ENCODE measurements around the gene SPOCK1.

The SPOCK1 gene

GRCh38 chr5:137448868-137449267, 50.3 kb downstream of the SPOCK1 start:
- Histone ChIP-seq H3K36me3 (ENCODE audit: control insufficient read depth in 4 of 4, insufficient read depth in 4 of 4, low read length in 3 of 4) (no peaks in the 10 kb centered on the region), H3K9me3 (ENCODE audit: control extremely low read depth in 1 of 5, control insufficient read depth in 4 of 5, insufficient read depth in 2 of 5, low read depth in 1 of 5, low read length in 4 of 5) (no peaks in the 10 kb centered on the region), H3K27me3 (replicated peaks in 2 of 5; ENCODE audit: control insufficient read depth in 4 of 5, insufficient read depth in 5 of 5, low read length in 4 of 5) (peaks cover 0 to 4% (median 0%) of the 10 kb centered on the region in 5 experiments), H3K4me1 (ENCODE audit: control extremely low read depth in 1 of 4, control insufficient read depth in 4 of 4, insufficient read depth in 4 of 4, low read length in 3 of 4) (no peaks in the 10 kb centered on the region), H3K27ac (ENCODE audit: insufficient read depth in 1 of 2, low read depth in 1 of 2, low read length in 2 of 2, poor library complexity in 1 of 2, severe bottlenecking in 2 of 2) (no peak overlapping the region), H3K4me3 (ENCODE audit: control insufficient read depth in 1 of 7, extremely low read depth in 1 of 7, insufficient read depth in 4 of 7, low read depth in 2 of 7, low read length in 6 of 7) (no peak overlapping the region)
- WGBS (ENCODE audit: insufficient coverage) = 55% methylated on average over 3 of the region's 3 CpGs
- CTCF ChIA-PET = no interaction called here
- POLR2A ChIA-PET = no interaction called here
- DNase-seq = no peak

- no CpG with 5 or more reads among the region's 4 CpGs for WGBS (ENCODE audit: insufficient coverage)
- no peaks in the 10 kb centered on the region for H3K4me1 ChIP-seq (ENCODE audit: control extremely low read depth in 1 of 4, control insufficient read depth in 4 of 4, insufficient read depth in 4 of 4, low read length in 3 of 4)
- CTCF ChIA-PET = no interaction called here
- H3K36me3 ChIP-seq (ENCODE audit: control insufficient read depth in 4 of 4, insufficient read depth in 4 of 4, low read length in 3 of 4) = no peaks in the 10 kb centered on the region
- POLR2A ChIA-PET = no interaction called here
- no peak overlapping the region for H3K4me3 ChIP-seq (ENCODE audit: control insufficient read depth in 1 of 7, extremely low read depth in 1 of 7, insufficient read depth in 4 of 7, low read depth in 2 of 7, low read length in 6 of 7)
- no peak overlapping the region for H3K27ac ChIP-seq (ENCODE audit: insufficient read depth in 1 of 2, low read depth in 1 of 2, low read length in 2 of 2, poor library complexity in 1 of 2, severe bottlenecking in 2 of 2)
- peaks cover 0 to 9% (median 0%) of the 10 kb centered on the region in 5 experiments for H3K27me3 ChIP-seq (replicated peaks in 2 of 5; ENCODE audit: control insufficient read depth in 4 of 5, insufficient read depth in 5 of 5, low read length in 4 of 5)
- no peak for DNase-seq
- no peaks in the 10 kb centered on the region for H3K9me3 ChIP-seq (ENCODE audit: control extremely low read depth in 1 of 5, control insufficient read depth in 4 of 5, insufficient read depth in 2 of 5, low read depth in 1 of 5, low read length in 4 of 5)
Measured at GRCh38 chr5:137446615-137447014, 52.5 kb downstream of the SPOCK1 start.

- no CpG with 5 or more reads among the region's 1 CpG for WGBS (ENCODE audit: insufficient coverage)
- ChIA-PET POLR2A (no interaction called here), CTCF (no interaction called here)
- Histone ChIP-seq H3K36me3 (ENCODE audit: control insufficient read depth in 4 of 4, insufficient read depth in 4 of 4, low read length in 3 of 4) (no peaks in the 10 kb centered on the region), H3K9me3 (ENCODE audit: control extremely low read depth in 1 of 5, control insufficient read depth in 4 of 5, insufficient read depth in 2 of 5, low read depth in 1 of 5, low read length in 4 of 5) (no peaks in the 10 kb centered on the region), H3K27me3 (replicated peaks in 2 of 5; ENCODE audit: control insufficient read depth in 4 of 5, insufficient read depth in 5 of 5, low read length in 4 of 5) (peaks cover 0 to 10% (median 0%) of the 10 kb centered on the region in 5 experiments), H3K27ac (ENCODE audit: insufficient read depth in 1 of 2, low read depth in 1 of 2, low read length in 2 of 2, poor library complexity in 1 of 2, severe bottlenecking in 2 of 2) (no peak overlapping the region), H3K4me1 (ENCODE audit: control extremely low read depth in 1 of 4, control insufficient read depth in 4 of 4, insufficient read depth in 4 of 4, low read length in 3 of 4) (no peaks in the 10 kb centered on the region), H3K4me3 (ENCODE audit: control insufficient read depth in 1 of 7, extremely low read depth in 1 of 7, insufficient read depth in 4 of 7, low read depth in 2 of 7, low read length in 6 of 7) (no peak overlapping the region)
- no peak for DNase-seq
Measured at GRCh38 chr5:137446151-137446550, 53.0 kb downstream of the SPOCK1 start.

- Histone ChIP-seq H3K27ac (ENCODE audit: insufficient read depth in 1 of 2, low read depth in 1 of 2, low read length in 2 of 2, poor library complexity in 1 of 2, severe bottlenecking in 2 of 2) (no peak overlapping the region), H3K4me3 (ENCODE audit: control insufficient read depth in 1 of 7, extremely low read depth in 1 of 7, insufficient read depth in 4 of 7, low read depth in 2 of 7, low read length in 6 of 7) (no peak overlapping the region), H3K36me3 (ENCODE audit: control insufficient read depth in 4 of 4, insufficient read depth in 4 of 4, low read length in 3 of 4) (no peaks in the 10 kb centered on the region), H3K4me1 (ENCODE audit: control extremely low read depth in 1 of 4, control insufficient read depth in 4 of 4, insufficient read depth in 4 of 4, low read length in 3 of 4) (no peaks in the 10 kb centered on the region), H3K27me3 (replicated peaks in 2 of 5; ENCODE audit: control insufficient read depth in 4 of 5, insufficient read depth in 5 of 5, low read length in 4 of 5) (peaks cover 0 to 15% (median 6%) of the 10 kb centered on the region in 5 experiments), H3K9me3 (ENCODE audit: control extremely low read depth in 1 of 5, control insufficient read depth in 4 of 5, insufficient read depth in 2 of 5, low read depth in 1 of 5, low read length in 4 of 5) (no peaks in the 10 kb centered on the region)
- ChIA-PET POLR2A (no interaction called here), CTCF (no interaction called here)
- 88% methylated on average over 1 of the region's 1 CpG for WGBS (ENCODE audit: insufficient coverage)
- DNase-seq = no peak
Measured at GRCh38 chr5:137442660-137443059, 56.5 kb downstream of the SPOCK1 start.

- peaks cover 0 to 17% (median 6%) of the 10 kb centered on the region in 5 experiments for H3K27me3 ChIP-seq (replicated peaks in 2 of 5; ENCODE audit: control insufficient read depth in 4 of 5, insufficient read depth in 5 of 5, low read length in 4 of 5)
- POLR2A ChIA-PET = no interaction called here
- no peak for DNase-seq
- no peaks in the 10 kb centered on the region for H3K36me3 ChIP-seq (ENCODE audit: control insufficient read depth in 4 of 4, insufficient read depth in 4 of 4, low read length in 3 of 4)
- WGBS (ENCODE audit: insufficient coverage) = 100% methylated on average over 1 of the region's 2 CpGs
- CTCF ChIA-PET = no interaction called here
- no peaks in the 10 kb centered on the region for H3K4me1 ChIP-seq (ENCODE audit: control extremely low read depth in 1 of 4, control insufficient read depth in 4 of 4, insufficient read depth in 4 of 4, low read length in 3 of 4)
- H3K9me3 ChIP-seq (ENCODE audit: control extremely low read depth in 1 of 5, control insufficient read depth in 4 of 5, insufficient read depth in 2 of 5, low read depth in 1 of 5, low read length in 4 of 5) = no peaks in the 10 kb centered on the region
- H3K4me3 ChIP-seq (ENCODE audit: control insufficient read depth in 1 of 7, extremely low read depth in 1 of 7, insufficient read depth in 4 of 7, low read depth in 2 of 7, low read length in 6 of 7) = no peak overlapping the region
- no peak overlapping the region for H3K27ac ChIP-seq (ENCODE audit: insufficient read depth in 1 of 2, low read depth in 1 of 2, low read length in 2 of 2, poor library complexity in 1 of 2, severe bottlenecking in 2 of 2)
Measured at GRCh38 chr5:137441476-137441875, 57.6 kb downstream of the SPOCK1 start.

- Histone ChIP-seq H3K4me1 (ENCODE audit: control extremely low read depth in 1 of 4, control insufficient read depth in 4 of 4, insufficient read depth in 4 of 4, low read length in 3 of 4) (no peaks in the 10 kb centered on the region), H3K27ac (ENCODE audit: insufficient read depth in 1 of 2, low read depth in 1 of 2, low read length in 2 of 2, poor library complexity in 1 of 2, severe bottlenecking in 2 of 2) (no peak overlapping the region), H3K27me3 (replicated peaks in 2 of 5; ENCODE audit: control insufficient read depth in 4 of 5, insufficient read depth in 5 of 5, low read length in 4 of 5) (peaks cover 0 to 17% (median 6%) of the 10 kb centered on the region in 5 experiments), H3K9me3 (ENCODE audit: control extremely low read depth in 1 of 5, control insufficient read depth in 4 of 5, insufficient read depth in 2 of 5, low read depth in 1 of 5, low read length in 4 of 5) (no peaks in the 10 kb centered on the region), H3K36me3 (ENCODE audit: control insufficient read depth in 4 of 4, insufficient read depth in 4 of 4, low read length in 3 of 4) (no peaks in the 10 kb centered on the region), H3K4me3 (ENCODE audit: control insufficient read depth in 1 of 7, extremely low read depth in 1 of 7, insufficient read depth in 4 of 7, low read depth in 2 of 7, low read length in 6 of 7) (no peak overlapping the region)
- CTCF ChIA-PET = no interaction called here
- WGBS (ENCODE audit: insufficient coverage) = 77% methylated on average over 2 of the region's 3 CpGs
- POLR2A ChIA-PET = no interaction called here
- DNase-seq = no peak
Measured at GRCh38 chr5:137440795-137441194, 58.3 kb downstream of the SPOCK1 start.

GRCh38 chr5:137439645-137440044, 59.5 kb downstream of the SPOCK1 start:
- no peak overlapping the region for H3K27ac ChIP-seq (ENCODE audit: insufficient read depth in 1 of 2, low read depth in 1 of 2, low read length in 2 of 2, poor library complexity in 1 of 2, severe bottlenecking in 2 of 2)
- H3K9me3 ChIP-seq (ENCODE audit: control extremely low read depth in 1 of 5, control insufficient read depth in 4 of 5, insufficient read depth in 2 of 5, low read depth in 1 of 5, low read length in 4 of 5) = no peaks in the 10 kb centered on the region
- H3K4me3 ChIP-seq (ENCODE audit: control insufficient read depth in 1 of 7, extremely low read depth in 1 of 7, insufficient read depth in 4 of 7, low read depth in 2 of 7, low read length in 6 of 7) = no peak overlapping the region
- ChIA-PET POLR2A (no interaction called here), CTCF (no interaction called here)
- DNase-seq = no peak
- H3K36me3 ChIP-seq (ENCODE audit: control insufficient read depth in 4 of 4, insufficient read depth in 4 of 4, low read length in 3 of 4) = no peaks in the 10 kb centered on the region
- 100% methylated on average over 1 of the region's 3 CpGs for WGBS (ENCODE audit: insufficient coverage)
- H3K27me3 ChIP-seq (replicated peaks in 2 of 5; ENCODE audit: control insufficient read depth in 4 of 5, insufficient read depth in 5 of 5, low read length in 4 of 5) = peaks cover 0 to 17% (median 6%) of the 10 kb centered on the region in 5 experiments
- no peaks in the 10 kb centered on the region for H3K4me1 ChIP-seq (ENCODE audit: control extremely low read depth in 1 of 4, control insufficient read depth in 4 of 4, insufficient read depth in 4 of 4, low read length in 3 of 4)
